ENCODE data around the gene TEAD1. TPM values are rescaled to one million over a fixed set of nuclear protein-coding genes. Genes with fewer than 3 reads are reported as not detected.

The TEAD1 gene
- total RNA-seq, 2 experiments from 2014 or later: 5.6 to 10.8 TPM

GRCh38 chr11:12845163-12845562, 170.9 kb downstream of the TEAD1 start:
- peaks cover 86% of the 10 kb centered on the region for H3K4me1 ChIP-seq (ENCODE audit: insufficient read depth, low read length, poor library complexity, severe bottlenecking)
- no TSS peak for BruUV-seq (replicated peaks)
- H3K4me2 ChIP-seq (ENCODE audit: low read length): peak overlapping the region; percentile 52
- peak overlapping the region; percentile 75; the same call in 1 of the 2 replicates for H2AFZ ChIP-seq (ENCODE audit: low read length)
- no peaks in the 10 kb centered on the region for H3K9me3 ChIP-seq (ENCODE audit: low read length)
- no peaks in the 10 kb centered on the region for H4K20me1 ChIP-seq (ENCODE audit: insufficient read depth, low read length)
- POLR2A ChIA-PET: no interaction called here
- no peaks in the 10 kb centered on the region for H3K9me2 ChIP-seq (ENCODE audit: insufficient read depth, low read length)
- H3K4me3 ChIP-seq (ENCODE audit: low read depth, low read length, poor library complexity, severe bottlenecking): no peak overlapping the region
- TF ChIP-seq, protein P1, sequence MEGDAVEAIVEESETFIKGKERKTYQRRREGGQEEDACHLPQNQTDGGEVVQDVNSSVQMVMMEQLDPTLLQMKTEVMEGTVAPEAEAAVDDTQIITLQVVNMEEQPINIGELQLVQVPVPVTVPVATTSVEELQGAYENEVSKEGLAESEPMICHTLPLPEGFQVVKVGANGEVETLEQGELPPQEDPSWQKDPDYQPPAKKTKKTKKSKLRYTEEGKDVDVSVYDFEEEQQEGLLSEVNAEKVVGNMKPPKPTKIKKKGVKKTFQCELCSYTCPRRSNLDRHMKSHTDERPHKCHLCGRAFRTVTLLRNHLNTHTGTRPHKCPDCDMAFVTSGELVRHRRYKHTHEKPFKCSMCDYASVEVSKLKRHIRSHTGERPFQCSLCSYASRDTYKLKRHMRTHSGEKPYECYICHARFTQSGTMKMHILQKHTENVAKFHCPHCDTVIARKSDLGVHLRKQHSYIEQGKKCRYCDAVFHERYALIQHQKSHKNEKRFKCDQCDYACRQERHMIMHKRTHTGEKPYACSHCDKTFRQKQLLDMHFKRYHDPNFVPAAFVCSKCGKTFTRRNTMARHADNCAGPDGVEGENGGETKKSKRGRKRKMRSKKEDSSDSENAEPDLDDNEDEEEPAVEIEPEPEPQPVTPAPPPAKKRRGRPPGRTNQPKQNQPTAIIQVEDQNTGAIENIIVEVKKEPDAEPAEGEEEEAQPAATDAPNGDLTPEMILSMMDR (conservative IDR thresholded peaks at IDR 0.05; ENCODE audit: low read length): no peak
- CTCF ChIA-PET (ENCODE audit: unreplicated experiment): no interaction called here
- no peak for DNase-seq (ENCODE audit: low spot score)
- peak overlapping the region; percentile 78 for H3K27ac ChIP-seq (ENCODE audit: low read depth, low read length, poor library complexity, severe bottlenecking)
- H3K79me2 ChIP-seq (ENCODE audit: insufficient read depth, low read depth, low read length): peaks cover 12% of the 10 kb centered on the region; the same call in 1 of the 2 replicates
- H3K36me3 ChIP-seq (ENCODE audit: insufficient read depth, low read length): no peaks in the 10 kb centered on the region
- intact Hi-C loops (cut with micrococcal nuclease; ENCODE audit: unreplicated experiment): no loop called here

- TF ChIP-seq, protein P1 (conservative IDR thresholded peaks at IDR 0.05; ENCODE audit: low read length): no peak
- TF ChIP-seq EZH2phosphoT487 (IDR thresholded peaks at IDR 0.05; ENCODE audit: borderline replicate concordance, low read depth, low read length): no peak
- Histone ChIP-seq H2AFZ (ENCODE audit: low read length) (peak overlapping the region; percentile 75), H3K9me3 (ENCODE audit: low read length) (no peaks in the 10 kb centered on the region), H4K20me1 (ENCODE audit: insufficient read depth, low read length) (no peaks in the 10 kb centered on the region), H3K4me2 (ENCODE audit: low read length) (peak overlapping the region; percentile 52), H3K79me2 (ENCODE audit: insufficient read depth, low read depth, low read length) (peaks cover 12% of the 10 kb centered on the region; the same call in 1 of the 2 replicates), H3K4me1 (ENCODE audit: insufficient read depth, low read length, poor library complexity, severe bottlenecking) (peaks cover 79% of the 10 kb centered on the region), H3K27ac (ENCODE audit: low read depth, low read length, poor library complexity, severe bottlenecking) (peak overlapping the region; percentile 78), H3K4me3 (ENCODE audit: low read depth, low read length, poor library complexity, severe bottlenecking) (peak overlapping the region; percentile 14), H3K36me3 (ENCODE audit: insufficient read depth, low read length) (no peaks in the 10 kb centered on the region), H3K9me2 (ENCODE audit: insufficient read depth, low read length) (no peaks in the 10 kb centered on the region)
- DNase-seq (ENCODE audit: low spot score): peak; percentile 59
- no TSS peak for BruUV-seq (replicated peaks)
- ChIA-PET CTCF (ENCODE audit: unreplicated experiment) (no interaction called here), POLR2A (no interaction called here)
- intact Hi-C loops (cut with micrococcal nuclease; ENCODE audit: unreplicated experiment): no loop called here
Observed at GRCh38 chr11:12845739-12846358, 171.6 kb downstream of the TEAD1 start.
